ENCODE data around the gene TMEM116. TPM values are rescaled to one million over a fixed set of nuclear protein-coding genes. Genes with fewer than 3 reads are reported as not detected.

Gene TMEM116
- total RNA-seq, 1 donor from 2014 or later = 35.0 TPM

GRCh38 chr12:111926631-111927030, 86.3 kb downstream of the TMEM116 start:
- H3K36me3 ChIP-seq = peaks cover 9% of the 10 kb centered on the region
- no peak for TF ChIP-seq CTCF (IDR thresholded peaks at IDR 0.05; ENCODE audit: borderline replicate concordance)
- H3K27me3 ChIP-seq (ENCODE audit: low read depth) = no peaks in the 10 kb centered on the region
- no peak overlapping the region for H3K27ac ChIP-seq (replicated peaks)
- H3K4me3 ChIP-seq = no peak overlapping the region
- intact Hi-C loops (cut with micrococcal nuclease) = no loop called here
- H3K4me1 ChIP-seq = no peaks in the 10 kb centered on the region
- no peaks in the 10 kb centered on the region for H3K9me3 ChIP-seq (replicated peaks)
- no peak for DNase-seq

- Histone ChIP-seq H3K4me3 (no peak overlapping the region), H3K27me3 (ENCODE audit: low read depth) (no peaks in the 10 kb centered on the region), H3K4me1 (no peaks in the 10 kb centered on the region), H3K27ac (replicated peaks) (no peak overlapping the region), H3K9me3 (replicated peaks) (no peaks in the 10 kb centered on the region), H3K36me3 (no peaks in the 10 kb centered on the region)
- no peak for DNase-seq
- TF ChIP-seq CTCF (IDR thresholded peaks at IDR 0.05; ENCODE audit: borderline replicate concordance) = no peak
- intact Hi-C loops (cut with micrococcal nuclease) = no loop called here
These were observed 87.8 kb downstream of the TMEM116 start for GRCh38 chr12:111925171-111925570.

- DNase-seq = no peak
- no peaks in the 10 kb centered on the region for H3K27me3 ChIP-seq (ENCODE audit: low read depth)
- H3K4me1 ChIP-seq = no peaks in the 10 kb centered on the region
- TF ChIP-seq CTCF (IDR thresholded peaks at IDR 0.05; ENCODE audit: borderline replicate concordance) = no peak
- intact Hi-C loops (cut with micrococcal nuclease) = no loop called here
- H3K27ac ChIP-seq (replicated peaks) = no peak overlapping the region
- peaks cover 16% of the 10 kb centered on the region for H3K9me3 ChIP-seq (replicated peaks)
- H3K36me3 ChIP-seq = peaks cover 15% of the 10 kb centered on the region
- no peak overlapping the region for H3K4me3 ChIP-seq
These were observed 105.2 kb downstream of the TMEM116 start for GRCh38 chr12:111907740-111908139.

- Histone ChIP-seq H3K27me3 (ENCODE audit: low read depth) (no peaks in the 10 kb centered on the region), H3K36me3 (peaks cover 15% of the 10 kb centered on the region), H3K4me3 (no peak overlapping the region), H3K27ac (replicated peaks) (no peak overlapping the region), H3K9me3 (replicated peaks) (peaks cover 16% of the 10 kb centered on the region), H3K4me1 (no peaks in the 10 kb centered on the region)
- TF ChIP-seq CTCF (IDR thresholded peaks at IDR 0.05; ENCODE audit: borderline replicate concordance) = no peak
- intact Hi-C loops (cut with micrococcal nuclease) = no loop called here
- no peak for DNase-seq
These were observed 107.5 kb downstream of the TMEM116 start for GRCh38 chr12:111905502-111905901.

GRCh38 chr12:111904446-111904975, 108.5 kb downstream of the TMEM116 start:
- H3K27me3 ChIP-seq (ENCODE audit: low read depth) = no peaks in the 10 kb centered on the region
- H3K9me3 ChIP-seq (replicated peaks) = peaks cover 13% of the 10 kb centered on the region
- no peak for DNase-seq
- H3K4me1 ChIP-seq = no peaks in the 10 kb centered on the region
- no peak overlapping the region for H3K4me3 ChIP-seq
- peaks cover 15% of the 10 kb centered on the region for H3K36me3 ChIP-seq
- TF ChIP-seq CTCF (IDR thresholded peaks at IDR 0.05; ENCODE audit: borderline replicate concordance) = no peak
- intact Hi-C loops (cut with micrococcal nuclease) = no loop called here
- no peak overlapping the region for H3K27ac ChIP-seq (replicated peaks)

All from left ventricle myocardium inferior (tissue), 1 donor.